NCI-H1092 treated with DMSO at 0.1 percent for 48 hours (cell line): ENCODE data around the gene SAMD9L.

ENCODE experiments used
- DNase-seq: peaks from one replicate; lab custom pipeline; 2025; lab: John Stamatoyannopoulos, UW

SAMD9L gene

GRCh38 chr7:93148144-93148543 is at the start of gene SAMD9L:
Gene SAMD9L, minus strand, starts transcription at chr7:93148385. Its CDS starts 12,414 bp downstream, at chr7:93135971.
- DNase-seq, result no peak

- DNase-seq, result no peak
Measured at GRCh38 chr7:93196336-93196735, 48.2 kb upstream of the SAMD9L start.

DNA sequence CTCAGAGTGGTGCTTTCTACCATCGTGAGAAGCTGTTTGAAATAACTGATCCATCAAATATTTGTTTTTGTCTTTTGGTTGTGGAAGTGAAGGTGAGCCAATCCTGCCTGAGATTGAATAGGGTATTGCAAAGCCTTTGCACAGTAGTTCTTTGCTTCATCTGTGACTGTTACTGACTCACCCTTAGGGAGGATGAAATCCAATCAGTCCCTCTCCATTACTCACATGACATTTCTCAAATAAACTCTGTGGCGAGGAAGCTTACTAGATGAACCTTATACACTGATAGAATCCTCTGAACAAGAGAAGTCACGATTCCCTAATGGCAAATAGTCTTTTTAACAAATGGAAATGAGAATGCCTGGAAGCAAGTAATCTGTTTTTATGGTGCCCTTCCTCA is 46.2 kb upstream of the SAMD9L start:
- no peak for DNase-seq

DNA sequence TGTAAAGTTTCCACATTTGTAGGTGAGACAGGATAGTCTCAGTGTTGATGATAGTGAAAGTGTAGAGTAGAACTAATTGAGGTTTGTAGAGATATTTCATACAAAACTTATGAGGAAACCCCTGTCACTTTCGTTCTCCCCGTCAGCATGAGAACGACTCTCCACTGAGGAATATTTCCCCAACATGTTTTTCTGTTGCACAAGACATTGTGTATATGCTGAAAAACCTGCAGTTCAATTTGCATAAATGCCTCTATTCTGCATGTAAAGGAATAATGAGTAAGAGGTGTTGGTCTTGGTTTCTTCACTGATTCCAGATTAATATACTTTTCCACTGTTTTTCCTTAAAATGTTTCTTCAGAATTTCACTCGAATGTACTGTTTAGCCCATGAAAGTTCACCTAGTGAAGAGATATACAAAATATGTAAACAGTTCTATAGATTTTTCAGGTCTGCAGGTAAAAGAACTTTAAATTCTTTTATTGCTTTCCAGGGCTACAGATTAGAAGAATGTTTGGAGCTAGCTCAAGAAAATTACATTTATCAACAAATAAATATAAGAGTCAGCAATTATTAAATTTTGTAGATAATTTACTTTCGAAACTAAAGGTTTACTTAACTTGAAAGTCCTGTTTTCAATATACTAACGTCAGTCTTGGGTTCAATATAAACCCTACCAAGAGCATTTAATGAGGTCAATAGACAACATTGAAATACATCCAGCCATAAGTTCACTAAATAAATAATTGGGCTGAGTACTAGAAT is 40.9 kb upstream of the SAMD9L start:
- no peak for DNase-seq

DNA sequence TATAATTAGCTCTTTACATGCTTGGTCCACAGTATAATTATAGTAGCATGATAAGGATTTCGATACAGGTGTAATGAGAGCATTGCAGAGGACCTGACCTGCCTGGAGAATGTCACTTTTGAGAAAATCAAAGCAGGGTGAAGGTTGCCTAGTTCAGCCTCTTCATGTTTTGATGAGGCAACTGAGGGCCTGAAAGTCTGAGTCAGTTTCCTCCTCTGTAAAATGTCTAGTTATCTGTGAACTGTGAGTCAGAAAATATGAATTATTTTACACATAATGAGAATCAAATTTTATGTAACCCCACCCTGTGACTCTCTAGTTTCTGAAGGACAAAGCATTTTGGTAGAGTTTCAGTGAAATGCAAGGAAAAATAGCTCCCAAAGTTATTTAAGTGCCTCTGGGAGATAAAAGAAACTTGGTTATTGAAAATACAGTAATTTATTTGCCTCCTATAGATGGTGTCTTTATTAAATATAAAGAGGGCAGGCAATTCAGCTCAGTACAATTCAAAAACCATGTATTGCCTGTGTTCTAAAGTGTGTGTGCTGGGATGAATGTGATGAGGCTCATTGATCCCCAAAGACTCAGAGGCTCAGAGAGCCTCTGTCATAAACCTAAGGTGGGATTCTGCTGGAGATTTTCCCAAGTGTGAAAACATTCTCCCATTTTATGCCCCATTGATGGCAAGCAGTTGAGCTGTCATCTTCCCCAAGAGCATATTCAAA is 37.3 kb upstream of the SAMD9L start:
- no peak for DNase-seq

DNA sequence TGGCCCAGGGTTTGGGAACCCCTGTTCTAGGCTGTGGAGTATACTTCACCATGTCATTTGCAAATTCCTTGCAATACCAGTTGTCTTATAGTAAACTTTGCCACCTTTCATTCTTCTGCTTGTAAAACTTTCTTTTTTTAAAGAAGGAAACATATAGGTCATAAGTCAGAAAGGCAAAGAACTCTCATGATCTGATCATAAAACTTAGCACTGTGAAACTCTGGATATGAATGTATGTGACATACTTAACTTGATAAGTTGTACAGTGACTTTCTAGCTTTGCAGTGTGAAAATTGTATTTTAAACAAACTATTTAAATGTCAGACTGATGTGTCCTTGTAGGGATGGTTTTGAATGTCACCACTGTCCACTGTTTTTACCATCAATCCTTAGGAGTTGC is 31.0 kb upstream of the SAMD9L start:
- DNase-seq, result no peak

- peak; percentile 73 for DNase-seq
Measured at GRCh38 chr7:93178213-93178612, 30.0 kb upstream of the SAMD9L start.

DNA sequence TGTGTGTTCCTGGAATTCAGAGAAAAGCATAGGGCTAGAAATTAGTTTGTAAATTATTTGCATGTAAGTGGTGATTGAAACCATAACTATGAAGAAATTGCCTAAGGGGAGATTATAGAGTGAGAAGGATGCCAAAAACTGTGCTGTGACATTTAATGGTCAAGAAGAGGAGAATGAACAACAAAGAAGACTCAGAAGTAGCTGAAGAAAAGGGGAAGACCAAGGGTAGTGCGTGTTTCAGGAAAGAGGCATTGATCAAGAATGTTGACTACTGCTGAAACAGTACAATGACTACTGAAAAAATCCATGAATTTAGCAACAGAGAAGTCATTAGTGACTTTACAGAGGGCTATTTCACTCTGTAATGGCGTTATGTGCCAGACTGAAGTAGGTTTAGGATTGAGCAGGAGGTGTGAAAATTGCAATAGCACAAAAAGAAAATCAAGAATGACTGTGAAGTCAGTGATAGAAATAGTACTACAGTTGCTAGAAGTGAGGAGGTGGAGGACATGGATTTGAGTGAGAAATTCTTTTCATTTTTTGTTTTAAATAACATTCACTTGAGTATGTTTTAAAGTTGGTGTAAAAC is 28.9 kb upstream of the SAMD9L start:
- DNase-seq, result no peak

GRCh38 chr7:93175219-93175618 is 27.0 kb upstream of the SAMD9L start:
- DNase-seq, result no peak

- no peak for DNase-seq
Measured at GRCh38 chr7:93172683-93173082, 24.5 kb upstream of the SAMD9L start.

- no peak for DNase-seq
Measured at GRCh38 chr7:93171606-93172226, 23.5 kb upstream of the SAMD9L start.

DNA sequence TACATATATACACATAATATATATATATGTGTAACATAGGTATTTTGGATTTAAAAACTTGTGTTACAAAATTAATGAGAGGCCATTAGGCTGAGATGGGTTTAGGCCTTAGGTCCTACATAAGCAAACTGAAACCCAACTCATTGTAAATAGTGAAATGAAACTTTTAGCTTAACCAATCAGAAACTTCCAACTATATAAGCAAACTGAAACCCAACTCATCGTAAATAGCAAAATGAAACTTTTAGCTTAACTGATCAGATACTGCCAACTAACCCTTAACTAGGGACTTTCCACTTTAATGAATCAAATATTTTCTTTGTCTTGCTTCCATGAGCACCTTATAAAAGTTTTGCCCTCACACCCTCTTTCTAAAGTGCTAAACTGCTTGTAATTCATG is 17.3 kb upstream of the SAMD9L start:
- DNase-seq, result no peak

GRCh38 chr7:93164766-93165165 is 16.6 kb upstream of the SAMD9L start:
- no peak for DNase-seq

GRCh38 chr7:93161181-93161762 is 13.1 kb upstream of the SAMD9L start:
- no peak for DNase-seq

GRCh38 chr7:93160410-93160809 is 12.2 kb upstream of the SAMD9L start:
- no peak for DNase-seq

- no peak for DNase-seq
Measured at GRCh38 chr7:93159490-93159889, 11.3 kb upstream of the SAMD9L start.

DNA sequence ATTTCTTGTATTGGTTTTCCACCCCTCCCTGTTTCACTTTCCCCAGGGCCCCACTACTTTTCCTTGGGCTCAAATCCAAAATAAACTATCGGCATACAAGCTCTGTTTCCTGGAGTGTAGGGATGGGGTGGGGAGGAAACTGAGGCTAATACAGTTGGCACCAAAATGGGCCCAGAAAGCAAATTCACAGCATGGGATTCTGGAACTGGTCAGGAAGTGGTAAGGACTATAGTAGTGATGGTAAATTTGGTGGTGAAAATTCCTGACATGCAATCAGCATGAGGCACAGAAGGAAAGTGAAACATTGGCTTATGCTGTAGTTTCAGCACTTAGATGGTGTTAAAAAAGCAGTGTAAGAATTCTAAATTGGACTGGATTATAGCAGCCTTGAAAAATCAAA is 8.7 kb upstream of the SAMD9L start:
- DNase-seq, result no peak

DNA sequence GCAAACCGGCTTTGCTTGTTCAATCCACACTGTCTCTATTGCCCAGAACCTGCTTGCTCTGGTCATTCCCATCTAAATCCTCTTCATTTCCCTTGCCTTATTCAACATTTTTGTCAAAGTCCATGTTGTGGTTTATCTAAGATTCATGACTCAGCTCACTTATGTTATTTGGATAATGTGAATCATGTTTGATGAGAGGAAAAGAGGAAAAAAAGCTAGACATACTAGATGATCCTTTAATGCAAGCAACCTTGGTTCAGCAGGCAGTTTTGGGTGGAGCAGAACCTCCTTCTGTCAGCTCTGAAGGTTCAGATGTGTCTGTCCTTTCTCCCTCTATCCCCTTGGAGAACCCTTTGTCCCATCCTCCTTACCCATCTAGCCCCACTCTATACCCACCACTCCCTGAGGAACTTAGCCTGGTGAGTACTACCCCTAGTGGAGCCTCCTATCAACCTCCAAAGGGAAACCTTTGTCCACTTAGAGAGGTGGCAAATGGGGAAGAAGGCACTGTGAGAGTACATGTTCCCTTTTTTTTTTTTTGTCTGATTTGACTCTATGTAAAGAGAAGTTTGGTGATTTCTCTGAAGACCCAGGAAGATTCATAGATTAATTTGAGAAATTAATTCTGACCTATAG is 2.1 kb upstream of the SAMD9L start:
- no peak for DNase-seq

DNA sequence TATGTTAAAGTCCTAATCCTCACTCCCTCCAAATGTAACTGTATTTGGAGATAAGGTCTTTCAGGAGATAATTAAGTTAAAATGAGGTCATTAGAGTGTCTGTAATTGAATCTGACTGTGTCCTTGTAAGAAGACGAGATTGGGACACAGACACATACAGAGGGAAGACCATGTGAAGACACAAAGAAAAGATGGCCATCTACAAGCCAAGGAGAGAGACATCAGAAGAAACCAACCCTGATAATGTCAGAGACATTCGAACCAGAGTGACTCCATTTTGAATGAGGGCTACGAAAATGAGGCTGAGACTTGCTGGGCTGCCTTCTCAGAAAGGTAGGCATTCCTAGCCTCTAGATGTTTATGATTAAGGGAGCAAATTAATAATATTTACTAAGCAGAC is 542 bp upstream of the SAMD9L start:
- no peak for DNase-seq

DNA sequence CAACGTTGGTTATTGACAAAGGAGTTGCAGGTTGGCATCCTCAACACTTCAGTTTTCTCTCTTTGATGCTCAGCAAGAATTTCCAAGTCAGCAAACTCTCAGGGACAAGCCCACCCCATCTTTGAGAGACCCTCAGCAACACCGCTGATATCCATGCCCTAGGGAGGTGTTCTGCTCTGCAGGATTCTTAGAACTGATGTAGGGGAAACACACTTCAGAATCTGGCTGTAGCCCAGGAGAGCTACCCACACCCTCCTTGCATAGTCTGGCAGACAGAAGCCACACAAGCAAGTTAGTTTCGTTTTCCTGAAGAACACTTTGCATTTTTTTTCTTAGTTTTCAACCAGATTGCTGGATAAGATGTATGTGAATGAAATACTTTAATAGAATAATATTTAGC is 822 bp downstream of the SAMD9L start:
- no peak for DNase-seq

DNA sequence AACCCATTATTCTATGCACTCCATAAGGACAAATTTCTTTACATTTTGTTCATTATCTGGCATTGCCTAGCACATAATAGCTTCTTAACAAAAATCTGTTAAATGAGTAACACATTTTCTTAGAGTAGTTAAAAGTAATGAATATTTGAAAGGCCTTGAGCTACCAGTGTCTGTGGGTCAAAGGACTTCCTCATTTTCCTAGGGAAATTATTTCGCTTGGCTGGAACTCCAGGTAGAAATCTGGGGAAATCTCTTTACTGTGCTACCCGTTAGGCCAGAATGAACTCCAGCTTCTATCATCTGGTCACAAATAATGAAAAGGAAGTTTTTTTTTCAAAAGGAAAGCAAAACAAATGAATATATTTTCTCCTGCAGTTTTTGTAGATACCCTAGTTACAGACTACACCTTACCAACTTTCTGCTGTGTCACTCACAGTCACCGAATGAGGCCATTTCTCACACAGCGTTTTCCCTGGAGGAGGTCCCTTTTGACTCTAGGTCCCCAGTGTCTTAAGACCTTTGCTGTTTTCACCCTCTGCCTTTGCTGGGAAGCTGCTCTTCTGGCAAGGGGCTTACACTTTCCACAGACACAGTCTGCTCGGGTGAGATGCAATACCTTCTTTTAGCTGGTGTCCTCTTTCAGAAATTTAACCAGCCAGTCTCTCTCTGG is 1.6 kb downstream of the SAMD9L start:
- no peak for DNase-seq
